ENCODE results near the gene EBF4.

- TF ChIP-seq, protein P1, sequence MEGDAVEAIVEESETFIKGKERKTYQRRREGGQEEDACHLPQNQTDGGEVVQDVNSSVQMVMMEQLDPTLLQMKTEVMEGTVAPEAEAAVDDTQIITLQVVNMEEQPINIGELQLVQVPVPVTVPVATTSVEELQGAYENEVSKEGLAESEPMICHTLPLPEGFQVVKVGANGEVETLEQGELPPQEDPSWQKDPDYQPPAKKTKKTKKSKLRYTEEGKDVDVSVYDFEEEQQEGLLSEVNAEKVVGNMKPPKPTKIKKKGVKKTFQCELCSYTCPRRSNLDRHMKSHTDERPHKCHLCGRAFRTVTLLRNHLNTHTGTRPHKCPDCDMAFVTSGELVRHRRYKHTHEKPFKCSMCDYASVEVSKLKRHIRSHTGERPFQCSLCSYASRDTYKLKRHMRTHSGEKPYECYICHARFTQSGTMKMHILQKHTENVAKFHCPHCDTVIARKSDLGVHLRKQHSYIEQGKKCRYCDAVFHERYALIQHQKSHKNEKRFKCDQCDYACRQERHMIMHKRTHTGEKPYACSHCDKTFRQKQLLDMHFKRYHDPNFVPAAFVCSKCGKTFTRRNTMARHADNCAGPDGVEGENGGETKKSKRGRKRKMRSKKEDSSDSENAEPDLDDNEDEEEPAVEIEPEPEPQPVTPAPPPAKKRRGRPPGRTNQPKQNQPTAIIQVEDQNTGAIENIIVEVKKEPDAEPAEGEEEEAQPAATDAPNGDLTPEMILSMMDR (IDR thresholded peaks at IDR 0.05; ENCODE audit: low read depth, low read length, poor library complexity, severe bottlenecking): no peak
- TF ChIP-seq EZH2phosphoT487 (IDR thresholded peaks at IDR 0.05; ENCODE audit: borderline replicate concordance, low read length): no peak
Measured at GRCh38 chr20:2806351-2806701, 113.7 kb downstream of the EBF4 start.

Measured in DOHH2 (cell line).